ENCODE data around the gene OR9A4.
"Not testable (repeated sequence)": the region's sequence is repeated elsewhere in the genome, so short reads cannot be mapped to it uniquely, and the experiment has no call there.

Gene OR9A4, protein sequence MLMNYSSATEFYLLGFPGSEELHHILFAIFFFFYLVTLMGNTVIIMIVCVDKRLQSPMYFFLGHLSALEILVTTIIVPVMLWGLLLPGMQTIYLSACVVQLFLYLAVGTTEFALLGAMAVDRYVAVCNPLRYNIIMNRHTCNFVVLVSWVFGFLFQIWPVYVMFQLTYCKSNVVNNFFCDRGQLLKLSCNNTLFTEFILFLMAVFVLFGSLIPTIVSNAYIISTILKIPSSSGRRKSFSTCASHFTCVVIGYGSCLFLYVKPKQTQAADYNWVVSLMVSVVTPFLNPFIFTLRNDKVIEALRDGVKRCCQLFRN

GRCh38 chr7:141916099-141916498 is at the start of gene OR9A4:
Gene OR9A4, plus strand, starts transcription at chr7:141916399. Its CDS starts 2,477 bp downstream, at chr7:141918876.
- no peak for DNase-seq (ENCODE audit: low read depth)

GRCh38 chr7:141866974-141867373 is 49.2 kb upstream of the OR9A4 start:
- DNase-seq (ENCODE audit: low read depth): no peak

DNA sequence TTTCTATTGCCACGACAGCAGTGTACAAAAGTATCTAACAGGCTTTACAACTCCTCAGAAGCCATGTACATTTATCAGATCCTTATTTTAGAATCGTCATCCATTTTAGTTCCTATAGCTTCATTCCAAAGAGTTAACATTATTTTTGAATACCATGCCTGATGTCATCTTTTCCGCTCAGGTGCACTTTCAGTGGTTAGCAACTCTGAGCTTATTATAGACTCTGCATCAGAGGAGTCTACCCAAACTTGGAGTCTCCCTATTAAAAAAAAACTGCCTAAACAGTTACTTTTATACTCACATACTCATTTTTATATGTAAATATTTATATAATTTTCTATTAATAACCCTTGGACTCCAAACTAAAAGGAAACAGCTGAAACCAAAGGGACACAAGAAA is 43.3 kb upstream of the OR9A4 start:
- no peak for DNase-seq (ENCODE audit: low read depth)

- no peak for DNase-seq (ENCODE audit: low read depth)
These were observed 41.4 kb upstream of the OR9A4 start for GRCh38 chr7:141874787-141875186.

GRCh38 chr7:141875453-141875852 is 40.7 kb upstream of the OR9A4 start:
- no peak for DNase-seq (ENCODE audit: low read depth)

- DNase-seq (ENCODE audit: low read depth): no peak
These were observed 39.8 kb upstream of the OR9A4 start for GRCh38 chr7:141876371-141876770.

- DNase-seq (ENCODE audit: low read depth): no peak
These were observed 38.8 kb upstream of the OR9A4 start for GRCh38 chr7:141877365-141877764.

DNA sequence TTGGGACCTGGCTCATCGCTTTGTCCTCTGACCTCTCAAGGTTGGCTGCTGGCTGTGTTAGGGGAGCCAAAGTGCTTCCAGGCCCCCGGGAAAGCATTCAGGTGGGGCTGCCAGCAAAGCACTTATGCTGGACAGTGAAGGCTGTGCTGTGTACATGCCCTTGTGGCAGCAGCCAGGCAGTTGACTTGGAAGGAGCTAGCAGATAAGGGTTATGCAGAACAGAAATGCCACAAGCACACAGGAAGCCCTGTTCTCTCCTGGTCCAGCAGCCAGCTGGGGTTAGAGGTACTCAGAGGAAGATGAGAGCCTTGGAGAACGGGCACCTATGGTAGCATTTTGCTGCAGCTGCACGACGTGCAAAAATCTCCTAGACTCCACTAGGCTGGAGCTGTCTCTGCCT is 35.2 kb upstream of the OR9A4 start:
- no peak for DNase-seq (ENCODE audit: low read depth)

DNA sequence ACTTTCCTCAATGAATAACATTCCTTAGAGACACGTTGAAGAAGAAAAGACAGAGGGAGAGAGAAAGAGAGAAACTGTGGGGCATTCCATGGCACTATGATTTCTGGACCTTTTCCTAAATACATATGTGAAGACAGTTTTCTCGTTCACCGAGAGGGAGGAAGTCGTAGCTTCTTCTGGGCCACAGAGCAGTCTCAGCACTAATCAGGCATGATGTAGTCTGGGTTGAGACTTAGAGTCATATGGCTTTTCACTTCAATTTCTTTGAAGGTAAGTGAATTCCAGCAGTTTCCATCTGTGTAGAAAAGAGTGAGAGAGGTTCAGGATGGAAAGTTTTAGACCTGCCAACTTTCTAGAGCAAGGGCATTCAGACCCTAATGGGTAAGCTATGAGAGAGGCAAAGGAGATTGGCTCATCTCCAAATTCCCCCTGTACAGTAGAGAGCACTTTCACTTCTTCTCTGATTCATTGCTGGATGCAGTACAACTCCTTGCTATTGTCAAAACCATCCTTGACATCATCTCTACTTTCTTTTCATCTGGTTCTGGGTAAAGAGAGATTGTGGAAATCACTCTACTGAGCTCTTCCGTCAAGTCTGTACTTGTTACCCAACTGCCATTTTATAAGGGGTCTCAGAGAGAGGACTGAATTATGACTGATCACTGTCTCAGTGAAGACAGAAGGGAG is 31.5 kb upstream of the OR9A4 start:
- no peak for DNase-seq (ENCODE audit: low read depth)

DNA sequence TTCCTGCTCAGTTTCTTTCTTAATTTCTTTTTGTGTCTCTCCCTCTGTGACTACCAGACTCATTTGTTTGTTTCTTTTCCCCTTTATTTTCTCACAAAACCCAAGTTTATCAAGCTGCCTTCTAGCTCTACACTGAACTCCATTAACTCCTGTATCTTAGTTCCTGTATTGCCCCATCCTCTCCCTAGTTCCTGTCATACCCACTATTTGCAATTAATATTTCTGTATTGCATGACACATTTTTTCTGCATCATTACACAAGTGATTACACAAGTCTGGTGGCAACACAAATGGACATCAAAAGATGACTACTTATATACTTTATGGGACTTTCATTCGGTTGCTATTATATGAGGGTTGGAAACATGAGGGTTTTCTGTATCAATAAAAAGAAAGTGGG is 26.9 kb upstream of the OR9A4 start:
- DNase-seq (ENCODE audit: low read depth): no peak

- no peak for DNase-seq (ENCODE audit: low read depth)
These were observed 24.9 kb upstream of the OR9A4 start for GRCh38 chr7:141891336-141891735.

DNA sequence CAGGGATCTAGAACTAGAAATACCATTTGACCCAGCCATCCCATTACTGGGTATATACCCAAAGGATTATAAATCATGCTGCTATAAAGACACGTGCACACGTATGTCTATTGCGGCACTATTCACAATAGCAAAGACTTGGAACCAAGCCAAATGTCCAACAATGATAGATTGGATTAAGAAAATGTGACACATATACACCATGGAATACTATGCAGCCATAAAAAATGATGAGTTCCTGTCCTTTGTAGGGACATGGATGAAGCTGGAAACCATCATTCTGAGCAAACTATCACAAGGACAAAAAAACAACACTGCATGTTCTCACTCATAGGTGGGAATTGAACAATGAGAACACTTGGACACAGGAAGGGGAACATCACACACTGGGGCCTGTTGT is 16.8 kb upstream of the OR9A4 start:
- not testable (repeated sequence) for DNase-seq (ENCODE audit: low read depth)

GRCh38 chr7:141906285-141906684 is 9.9 kb upstream of the OR9A4 start:
- DNase-seq (ENCODE audit: low read depth): no peak

- no peak for DNase-seq (ENCODE audit: low read depth)
These were observed 4.8 kb upstream of the OR9A4 start for GRCh38 chr7:141911391-141911790.

GRCh38 chr7:141915565-141915964 is 634 bp upstream of the OR9A4 start:
- no peak for DNase-seq (ENCODE audit: low read depth)

GRCh38 chr7:141920281-141920680 is 4.1 kb downstream of the OR9A4 start:
- no peak for DNase-seq (ENCODE audit: low read depth)

DNA sequence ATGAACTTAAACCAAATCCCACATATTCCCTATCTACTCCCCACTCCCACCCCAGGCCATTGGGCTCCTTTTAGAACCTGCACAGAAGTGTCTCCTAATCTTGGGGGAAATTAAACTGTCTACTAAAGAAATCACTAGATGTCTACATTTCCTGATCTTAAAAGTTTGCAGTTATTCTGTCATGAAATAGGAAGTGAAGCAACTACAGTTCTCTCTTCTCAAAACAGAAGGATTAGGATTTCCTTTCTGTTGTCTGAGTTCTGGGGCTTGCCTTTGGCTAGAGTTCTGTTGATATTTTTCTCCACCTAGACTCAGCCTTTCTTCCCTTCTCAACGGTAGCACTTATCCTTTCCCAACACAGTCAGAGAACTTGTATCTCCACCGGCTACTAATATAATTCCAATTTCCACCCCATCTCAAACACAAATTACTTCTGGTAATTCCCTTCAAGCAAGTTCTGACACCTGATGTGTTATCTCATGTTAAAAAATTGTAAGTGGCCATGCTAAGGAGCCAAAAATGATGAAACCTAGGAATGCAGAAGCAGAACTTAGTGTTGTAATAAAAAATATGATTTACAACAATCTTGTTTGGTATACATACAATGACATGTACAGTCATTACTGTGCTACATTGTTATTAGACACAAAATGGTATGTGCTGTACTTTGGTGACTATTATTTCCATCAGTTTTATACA is 12.1 kb downstream of the OR9A4 start:
- no peak for DNase-seq (ENCODE audit: low read depth)

DNA sequence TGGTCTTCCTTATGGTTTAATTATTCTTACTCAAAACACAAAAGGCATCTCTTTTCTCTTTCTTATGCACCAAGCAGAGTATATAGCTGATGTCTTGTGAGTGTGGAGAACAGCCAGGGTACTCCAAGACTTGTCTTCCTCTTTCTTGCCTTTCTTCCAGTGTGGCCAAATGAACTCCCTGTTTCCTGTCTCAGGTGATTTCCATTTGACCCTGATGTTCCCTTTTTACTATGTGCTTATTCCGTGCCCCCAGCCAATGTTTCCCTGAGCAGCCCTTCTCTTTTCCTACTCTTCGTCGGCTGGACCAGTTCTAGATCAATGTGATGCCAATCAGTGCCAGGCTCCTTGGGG is 12.6 kb downstream of the OR9A4 start:
- no peak for DNase-seq (ENCODE audit: low read depth)

GRCh38 chr7:141930211-141930610 is 14.0 kb downstream of the OR9A4 start:
- DNase-seq (ENCODE audit: low read depth): no peak

DNA sequence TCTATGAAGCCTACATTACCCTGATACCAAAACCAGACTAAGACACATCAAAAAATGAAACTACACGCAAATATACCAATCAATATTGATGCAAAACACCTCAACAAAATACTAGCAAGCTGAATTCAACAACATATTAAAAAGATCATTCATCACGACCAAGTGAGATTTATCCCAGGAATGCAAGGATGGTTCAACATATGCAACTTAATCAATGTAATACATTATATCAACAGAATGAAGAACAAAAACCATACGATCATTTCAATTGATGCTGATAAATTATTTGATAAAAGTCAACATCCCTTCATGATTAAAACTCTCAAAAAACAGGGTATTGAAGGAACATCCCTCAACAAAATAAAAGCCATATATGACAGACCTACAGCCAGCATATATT is 24.9 kb downstream of the OR9A4 start:
- no peak for DNase-seq (ENCODE audit: low read depth)

- DNase-seq (ENCODE audit: low read depth): no peak
These were observed 27.6 kb downstream of the OR9A4 start for GRCh38 chr7:141943846-141944245.

- DNase-seq (ENCODE audit: low read depth): no peak
These were observed 28.6 kb downstream of the OR9A4 start for GRCh38 chr7:141944811-141945210.

- peak; percentile 7 for DNase-seq (ENCODE audit: low read depth)
These were observed 29.2 kb downstream of the OR9A4 start for GRCh38 chr7:141945356-141945755.
